ENCODE measurements around the gene DNAJC5.
"Not testable (repeated sequence)": the region's sequence is repeated elsewhere in the genome, so short reads cannot be mapped to it uniquely, and the experiment has no call there.

The DNAJC5 gene

GRCh38 chr20:63864545-63864977, 30.4 kb upstream of the DNAJC5 start:
- peaks cover 87 to 92% of the 10 kb centered on the region in 2 experiments for H3K4me1 ChIP-seq (ENCODE audit: control insufficient read depth in 1 of 2, insufficient read depth in 1 of 2, low read depth in 1 of 2, low read length in 1 of 2)
- peak overlapping the region; percentile 99 for H3K27ac ChIP-seq
- H3K4me3 ChIP-seq (ENCODE audit: low read depth in 1 of 2, low read length in 1 of 2) = peak overlapping the region; percentile 86 to 96
- peaks cover 31% of the 10 kb centered on the region for H3K36me3 ChIP-seq
- H3K9me3 ChIP-seq = no peaks in the 10 kb centered on the region
- no peaks in the 10 kb centered on the region for H3K27me3 ChIP-seq
- TF ChIP-seq CTCF (IDR thresholded peaks at IDR 0.05) = no peak

GRCh38 chr20:63864978-63865640, 29.8 kb upstream of the DNAJC5 start, which contains the start of gene TPD52L2:
Gene TPD52L2 (plus strand): TSS chr20:63865270. CDS start chr20:63865366, 96 bp downstream.
- Histone ChIP-seq H3K4me3 (ENCODE audit: low read depth in 1 of 2, low read length in 1 of 2) (peak within 1 kb of the TSS; percentile 86 to 96), H3K27me3 (no peaks in the 10 kb centered on the region), H3K9me3 (no peaks in the 10 kb centered on the region), H3K27ac (peak within 1 kb of the TSS; percentile 99), H3K36me3 (peaks cover 36% of the 10 kb centered on the region), H3K4me1 (ENCODE audit: control insufficient read depth in 1 of 2, insufficient read depth in 1 of 2, low read depth in 1 of 2, low read length in 1 of 2) (peaks cover 82 to 90% of the 10 kb centered on the region in 2 experiments)
- peak; percentile 48 for TF ChIP-seq CTCF (IDR thresholded peaks at IDR 0.05)

- H3K27me3 ChIP-seq, H3K9me3 ChIP-seq: not testable (repeated sequence)
- peak overlapping the region; percentile 86 to 96 for H3K4me3 ChIP-seq (ENCODE audit: low read depth in 1 of 2, low read length in 1 of 2)
- peak overlapping the region; percentile 99 for H3K27ac ChIP-seq
- H3K4me1 ChIP-seq (ENCODE audit: control insufficient read depth in 1 of 2, insufficient read depth in 1 of 2, low read depth in 1 of 2, low read length in 1 of 2) = peaks cover 64 to 76% of the 10 kb centered on the region in 2 experiments
- H3K36me3 ChIP-seq = peaks cover 50% of the 10 kb centered on the region
Observed at GRCh38 chr20:63867042-63867441, 27.9 kb upstream of the DNAJC5 start.

GRCh38 chr20:63868264-63868663, 26.7 kb upstream of the DNAJC5 start:
- Histone ChIP-seq H3K27me3 (no peaks in the 10 kb centered on the region), H3K9me3 (no peaks in the 10 kb centered on the region), H3K36me3 (peaks cover 56% of the 10 kb centered on the region), H3K4me3 (ENCODE audit: low read depth in 1 of 2, low read length in 1 of 2) (no peak overlapping the region), H3K4me1 (ENCODE audit: control insufficient read depth in 1 of 2, insufficient read depth in 1 of 2, low read depth in 1 of 2, low read length in 1 of 2) (peaks cover 64 to 76% of the 10 kb centered on the region in 2 experiments), H3K27ac (peak overlapping the region; percentile 68)
- TF ChIP-seq CTCF (IDR thresholded peaks at IDR 0.05) = no peak

- no peaks in the 10 kb centered on the region for H3K27me3 ChIP-seq
- peak; percentile 44 for TF ChIP-seq CTCF (IDR thresholded peaks at IDR 0.05)
- peak overlapping the region; percentile 95 for H3K27ac ChIP-seq
- peak overlapping the region; percentile 51 to 61 for H3K4me3 ChIP-seq (ENCODE audit: low read depth in 1 of 2, low read length in 1 of 2)
- no peaks in the 10 kb centered on the region for H3K9me3 ChIP-seq
- H3K36me3 ChIP-seq = peaks cover 95% of the 10 kb centered on the region
- H3K4me1 ChIP-seq (ENCODE audit: control insufficient read depth in 1 of 2, insufficient read depth in 1 of 2, low read depth in 1 of 2, low read length in 1 of 2) = peaks cover 57 to 70% of the 10 kb centered on the region in 2 experiments
Observed at GRCh38 chr20:63873477-63873971, 21.4 kb upstream of the DNAJC5 start.

GRCh38 chr20:63874241-63874640, 20.7 kb upstream of the DNAJC5 start:
- Histone ChIP-seq H3K36me3 (peaks cover 95% of the 10 kb centered on the region), H3K4me3 (ENCODE audit: low read depth in 1 of 2, low read length in 1 of 2) (peak overlapping the region; percentile 51 to 61)
- H3K27me3 ChIP-seq = not testable (repeated sequence)

More at GRCh38 chr20:63874241-63874640, 20.7 kb upstream of the DNAJC5 start:
- Histone ChIP-seq H3K4me1 (ENCODE audit: control insufficient read depth in 1 of 2, insufficient read depth in 1 of 2, low read depth in 1 of 2, low read length in 1 of 2) (peaks cover 57 to 70% of the 10 kb centered on the region in 2 experiments), H3K27ac (peak overlapping the region; percentile 95)
- not testable (repeated sequence) for H3K9me3 ChIP-seq
